Adrenal gland (tissue), 5 donors: ENCODE data around the gene NRXN2.

Experiments
- POLR2A ChIP-seq, 2 donors: fragments of 450-650 bp; IDR thresholded peaks; one replicate each; pipeline ENCODE4 v1.6.1; 2017; ENCODE audit warnings: antibody characterized with exemption in 2 of 2, mild to moderate bottlenecking in 2 of 2, moderate library complexity in 1 of 2
- TF ChIP-seq, protein P1 (sequence below), 6 experiments: fragments of 450-650 bp in 4 of 6; fragments of 200-600 bp in 2 of 6; sonication (generic) in 1 of 6; IDR thresholded peaks; 1 replicate in 5 of 6; 2 replicates in 1 of 6; pipeline versions ENCODE4 v1.5.1 to v1.8.0; 2016 to 2021; ENCODE audit warnings: antibody characterized with exemption in 6 of 6, mild to moderate bottlenecking in 2 of 6, moderate library complexity in 1 of 6
- donor health status: DM: no; HTN: no; CAD: no.

DNA sequence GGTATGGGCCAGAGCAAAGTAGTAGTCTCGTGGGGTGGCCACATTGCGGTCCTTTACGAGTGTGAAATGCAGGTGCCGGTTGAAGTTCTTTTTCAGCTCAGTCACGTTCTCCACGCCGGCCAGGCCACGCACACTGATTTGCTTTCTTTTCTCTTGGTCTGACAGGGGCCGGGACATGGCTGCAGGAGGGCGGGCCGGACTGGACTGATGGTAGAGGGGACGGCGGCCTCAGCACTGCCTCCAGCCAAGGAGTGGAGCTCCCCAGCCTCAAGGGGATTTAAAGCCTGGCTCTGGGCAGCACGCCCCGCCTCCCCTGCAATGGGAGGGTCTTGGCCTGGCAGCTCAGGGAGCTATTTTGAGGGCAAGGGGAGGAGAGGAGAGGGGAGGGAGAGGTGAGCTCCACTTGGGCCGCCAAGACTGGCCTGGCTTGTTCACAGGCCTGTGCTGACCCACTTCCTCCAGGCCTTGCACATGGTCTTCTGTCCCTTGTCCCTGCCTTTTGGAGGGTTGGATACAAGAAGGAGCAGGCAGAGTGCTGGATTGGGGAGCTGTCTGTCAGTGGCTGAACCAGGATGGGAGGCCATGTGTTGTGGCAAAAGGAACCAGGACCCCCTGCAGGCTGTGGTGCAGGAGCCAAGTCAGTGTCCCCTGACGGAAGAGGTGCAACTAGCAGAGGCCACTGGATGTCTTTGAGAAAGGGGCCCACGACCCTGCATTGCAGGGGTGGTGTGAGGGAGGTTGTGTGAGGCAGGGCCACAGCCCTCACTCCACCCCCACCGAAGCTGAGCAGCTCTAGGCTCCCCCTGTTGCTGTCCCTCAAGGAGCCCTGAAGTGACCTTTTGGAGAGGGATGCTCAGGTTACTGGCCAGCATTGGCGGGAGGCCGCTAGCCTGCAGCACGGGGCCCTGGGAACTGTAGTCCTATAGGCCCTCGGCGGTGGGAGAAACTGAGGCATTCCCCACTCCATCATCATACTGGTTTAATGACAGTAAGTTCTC lies 37.0 kb upstream of the NRXN2 start, which contains the start of gene PYGM:
- TF ChIP-seq, protein P1, sequence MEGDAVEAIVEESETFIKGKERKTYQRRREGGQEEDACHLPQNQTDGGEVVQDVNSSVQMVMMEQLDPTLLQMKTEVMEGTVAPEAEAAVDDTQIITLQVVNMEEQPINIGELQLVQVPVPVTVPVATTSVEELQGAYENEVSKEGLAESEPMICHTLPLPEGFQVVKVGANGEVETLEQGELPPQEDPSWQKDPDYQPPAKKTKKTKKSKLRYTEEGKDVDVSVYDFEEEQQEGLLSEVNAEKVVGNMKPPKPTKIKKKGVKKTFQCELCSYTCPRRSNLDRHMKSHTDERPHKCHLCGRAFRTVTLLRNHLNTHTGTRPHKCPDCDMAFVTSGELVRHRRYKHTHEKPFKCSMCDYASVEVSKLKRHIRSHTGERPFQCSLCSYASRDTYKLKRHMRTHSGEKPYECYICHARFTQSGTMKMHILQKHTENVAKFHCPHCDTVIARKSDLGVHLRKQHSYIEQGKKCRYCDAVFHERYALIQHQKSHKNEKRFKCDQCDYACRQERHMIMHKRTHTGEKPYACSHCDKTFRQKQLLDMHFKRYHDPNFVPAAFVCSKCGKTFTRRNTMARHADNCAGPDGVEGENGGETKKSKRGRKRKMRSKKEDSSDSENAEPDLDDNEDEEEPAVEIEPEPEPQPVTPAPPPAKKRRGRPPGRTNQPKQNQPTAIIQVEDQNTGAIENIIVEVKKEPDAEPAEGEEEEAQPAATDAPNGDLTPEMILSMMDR (IDR thresholded peaks at IDR 0.05), result no peak
- TF ChIP-seq POLR2A (IDR thresholded peaks at IDR 0.05), result no peak
